GM21737 (cell line): Measurements from ENCODE around the gene FUCA1.
"Not testable (repeated sequence)": the region's sequence is repeated elsewhere in the genome, so short reads cannot be mapped to it uniquely, and the experiment has no call there.

Experiments
- ATAC-seq: cut with Tn5 transposase; IDR thresholded peaks from one replicate; pipeline ENCODE4 v1.9.1; 2021; ENCODE audit warnings: mild to moderate bottlenecking, moderate library complexity; ENCODE audit not compliant: unreplicated experiment

The FUCA1 gene

GRCh38 chr1:23896491-23896890 lies 28.4 kb upstream of the FUCA1 start:
- ATAC-seq: no peak

DNA sequence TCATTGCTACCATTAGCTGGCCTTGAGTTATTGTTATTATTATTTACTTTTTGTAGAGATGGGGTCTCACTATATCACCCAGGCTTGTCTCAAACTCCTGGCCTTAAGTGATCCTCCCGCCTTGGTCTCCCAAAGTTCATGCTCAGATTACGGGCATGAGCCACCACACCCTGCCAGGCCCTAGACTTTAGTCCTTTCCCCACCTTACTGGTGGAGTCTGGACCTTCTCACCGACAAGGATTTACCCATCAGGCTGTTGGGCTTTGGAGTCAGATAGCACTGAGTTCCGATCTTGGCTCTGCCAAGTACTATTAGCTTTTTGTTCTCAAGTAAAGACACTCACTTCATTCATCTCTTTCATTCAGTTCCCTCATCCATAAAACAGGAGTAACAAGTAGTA lies 27.9 kb upstream of the FUCA1 start:
- no peak for ATAC-seq

DNA sequence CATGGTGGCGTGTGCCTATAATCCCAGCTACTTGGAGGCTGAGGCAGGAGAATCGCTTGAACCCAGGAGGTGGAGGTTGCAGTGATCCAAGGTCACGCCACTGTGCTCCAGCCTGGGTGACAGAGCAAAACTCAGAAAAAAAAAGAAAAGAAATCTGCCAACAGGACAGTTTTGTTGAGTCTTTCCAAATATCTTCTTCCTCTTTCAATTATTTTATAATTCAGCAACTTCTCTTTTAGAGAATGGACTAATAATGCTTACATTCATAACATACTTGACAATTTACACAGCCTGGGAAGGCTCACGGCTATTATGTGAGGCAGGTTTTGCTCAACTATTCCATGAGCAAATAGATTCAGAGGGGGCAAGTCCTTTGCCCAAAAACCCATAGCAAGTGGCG lies 27.0 kb upstream of the FUCA1 start:
- no peak for ATAC-seq

DNA sequence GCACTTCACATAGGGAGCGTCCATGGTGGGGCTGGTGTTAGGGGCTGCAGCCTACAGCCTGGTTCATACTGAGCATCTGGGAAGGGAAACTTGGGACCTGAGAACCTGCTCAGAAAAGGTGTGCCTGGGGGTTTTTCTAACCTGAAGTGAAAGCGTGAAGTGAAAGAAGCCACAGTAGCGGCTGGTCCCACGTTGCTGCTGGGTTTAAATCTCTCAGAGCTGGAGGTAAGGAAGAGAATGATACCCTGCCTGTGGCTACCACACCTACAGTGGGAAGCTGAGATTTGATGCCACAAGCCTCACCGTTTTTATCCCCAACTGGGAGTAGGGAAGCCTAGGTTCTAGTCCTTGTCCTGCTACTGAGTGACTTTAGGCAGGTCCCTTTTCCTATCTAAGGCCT lies 21.0 kb upstream of the FUCA1 start:
- ATAC-seq: no peak

DNA sequence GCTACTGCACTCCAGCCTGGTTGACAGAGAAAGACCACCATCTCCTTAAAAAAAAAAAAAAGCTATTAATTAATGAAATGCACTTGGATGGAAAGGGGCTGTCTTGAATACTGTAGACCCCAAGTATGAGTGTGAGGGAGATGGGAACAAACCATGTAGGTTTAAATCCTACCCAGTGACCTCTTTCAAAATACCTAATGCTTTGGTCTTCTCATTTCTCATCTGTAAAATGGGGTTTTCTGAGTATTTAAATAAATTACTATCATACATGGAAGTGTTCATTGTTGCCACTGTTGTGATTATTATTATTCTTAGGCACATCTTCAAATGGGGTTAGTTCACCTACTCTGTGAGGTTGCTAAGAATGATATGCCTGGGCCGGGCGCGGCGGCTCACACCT lies 17.1 kb upstream of the FUCA1 start:
- ATAC-seq: no peak

DNA sequence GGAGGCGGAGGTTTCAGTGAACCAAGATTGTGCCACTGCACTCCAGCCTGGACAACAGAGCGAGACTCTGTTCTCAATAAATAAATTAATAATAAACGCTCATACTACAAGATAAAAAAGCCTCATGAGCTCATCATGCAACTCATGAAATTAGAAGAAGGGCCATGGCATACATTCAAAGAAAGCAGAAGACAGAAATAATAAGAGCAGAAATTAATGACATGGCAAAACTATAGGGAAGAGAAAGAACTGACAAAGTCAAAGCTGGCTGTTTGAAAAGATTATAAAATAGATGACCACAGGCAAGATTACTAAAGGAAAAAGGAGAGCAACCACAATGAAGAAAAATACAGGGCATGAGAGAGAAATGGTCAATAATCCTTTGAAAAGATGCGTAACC lies 14.7 kb upstream of the FUCA1 start:
- ATAC-seq: no peak

DNA sequence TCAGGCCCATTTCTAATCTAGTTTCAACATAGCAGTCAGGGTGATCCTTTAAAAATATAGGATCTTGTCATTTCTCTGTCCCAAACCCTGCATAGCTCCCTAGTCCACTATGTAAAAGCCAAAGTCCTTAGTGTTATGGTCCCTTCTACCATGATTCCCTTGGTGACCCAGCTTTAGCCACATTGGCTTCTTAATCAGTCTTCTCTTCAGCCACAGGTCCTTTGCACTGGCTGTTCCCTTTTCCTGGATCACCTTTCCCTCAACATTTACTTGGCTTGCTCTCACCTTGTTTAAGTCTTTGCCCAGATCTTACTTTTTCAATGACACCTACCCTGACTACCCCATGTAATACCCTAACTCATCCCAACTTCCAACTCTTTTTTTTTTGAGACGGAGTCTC lies 11.7 kb upstream of the FUCA1 start:
- no peak for ATAC-seq

- no peak for ATAC-seq
These were observed 10.6 kb upstream of the FUCA1 start for GRCh38 chr1:23878668-23879067.

DNA sequence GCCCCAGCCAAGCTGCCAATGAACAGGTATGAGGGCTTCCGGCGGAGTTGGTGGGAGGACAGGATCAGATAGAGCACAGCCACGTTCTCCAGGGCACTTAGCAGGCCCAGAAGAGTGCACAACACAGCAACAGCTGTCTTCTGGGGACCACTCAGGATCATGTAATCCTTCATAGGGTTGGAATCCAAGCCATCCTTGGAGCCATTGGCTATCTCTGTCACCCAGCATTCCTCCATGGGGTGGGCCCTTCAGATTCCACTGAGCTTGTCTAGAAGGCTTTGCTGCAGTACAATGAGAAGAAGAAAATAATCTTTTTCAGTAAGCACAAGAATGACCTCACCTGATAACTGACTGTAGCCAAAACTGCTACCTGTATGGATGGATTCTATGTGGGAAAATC lies 7.3 kb upstream of the FUCA1 start:
- ATAC-seq: no peak

DNA sequence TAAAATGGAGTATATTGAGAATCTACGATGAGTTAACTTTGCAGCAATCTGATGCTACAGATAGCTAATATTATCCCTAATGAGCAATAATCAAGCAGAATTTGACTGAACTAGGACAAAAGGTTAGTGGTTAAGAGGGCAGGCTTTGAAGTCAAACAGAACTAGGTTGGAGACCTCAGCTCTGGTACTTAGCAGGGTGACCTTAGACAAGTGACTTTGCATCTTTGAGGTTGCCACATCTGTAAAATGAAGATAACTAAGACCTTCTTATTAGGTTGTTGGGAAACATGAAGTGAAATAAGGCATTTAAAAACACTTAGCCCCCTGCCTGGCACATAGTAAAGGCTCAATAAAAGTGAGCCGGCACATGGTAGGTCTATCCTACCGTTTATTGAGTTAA lies 4.3 kb upstream of the FUCA1 start:
- ATAC-seq: no peak

- no peak for ATAC-seq
These were observed 961 bp upstream of the FUCA1 start for GRCh38 chr1:23869051-23869450.

DNA sequence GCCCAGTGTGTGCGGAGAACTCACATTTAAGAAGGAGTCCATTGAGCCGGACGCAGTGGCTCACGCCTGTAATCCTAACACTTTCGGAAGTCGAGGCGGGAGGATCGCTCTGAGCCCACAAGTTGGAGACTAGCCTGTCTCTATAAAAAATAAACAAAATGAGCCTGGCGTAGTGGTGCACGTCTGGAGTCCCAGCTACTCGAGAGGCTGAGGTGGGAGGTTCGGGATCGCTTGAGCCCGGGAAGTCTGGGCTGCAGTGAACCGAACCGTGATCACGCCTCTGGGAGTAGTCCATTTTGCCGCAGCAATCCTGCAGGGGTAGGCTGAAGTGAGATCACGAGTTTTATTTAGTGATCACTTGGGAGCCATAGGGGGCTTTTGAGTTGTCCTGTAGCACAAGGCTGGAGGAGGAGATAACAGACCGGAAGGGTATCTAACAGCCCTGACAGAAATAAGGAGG lies 497 bp upstream of the FUCA1 start:
- no peak for ATAC-seq

DNA sequence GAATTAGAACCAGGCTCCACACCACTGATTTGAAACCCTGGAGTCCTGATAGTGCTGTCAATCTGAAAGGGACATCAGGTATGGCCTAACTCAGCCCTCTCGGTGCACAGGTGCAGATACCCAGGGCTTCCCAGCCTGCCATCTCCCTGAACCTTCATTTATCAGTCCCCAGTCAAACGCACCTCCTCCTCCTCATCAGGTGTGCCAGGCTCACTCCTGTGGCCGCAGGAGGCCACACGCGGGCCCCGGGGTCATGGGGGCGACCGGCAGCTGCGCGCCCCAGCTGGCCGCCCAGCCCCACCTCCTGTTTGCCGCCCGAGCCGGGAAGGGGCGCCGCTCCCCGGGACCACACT lies 572 bp downstream of the FUCA1 start:
- ATAC-seq: no peak

- ATAC-seq: no peak
These were observed 2.6 kb downstream of the FUCA1 start for GRCh38 chr1:23865543-23865930.

GRCh38 chr1:23864801-23865542 lies 3.1 kb downstream of the FUCA1 start:
- ATAC-seq: no peak

- no peak for ATAC-seq
These were observed 5.5 kb downstream of the FUCA1 start for GRCh38 chr1:23862640-23863039.

- ATAC-seq: no peak
These were observed 13.5 kb downstream of the FUCA1 start for GRCh38 chr1:23854568-23854967.

GRCh38 chr1:23853124-23853523 lies 15.0 kb downstream of the FUCA1 start:
- ATAC-seq: not testable (repeated sequence)

DNA sequence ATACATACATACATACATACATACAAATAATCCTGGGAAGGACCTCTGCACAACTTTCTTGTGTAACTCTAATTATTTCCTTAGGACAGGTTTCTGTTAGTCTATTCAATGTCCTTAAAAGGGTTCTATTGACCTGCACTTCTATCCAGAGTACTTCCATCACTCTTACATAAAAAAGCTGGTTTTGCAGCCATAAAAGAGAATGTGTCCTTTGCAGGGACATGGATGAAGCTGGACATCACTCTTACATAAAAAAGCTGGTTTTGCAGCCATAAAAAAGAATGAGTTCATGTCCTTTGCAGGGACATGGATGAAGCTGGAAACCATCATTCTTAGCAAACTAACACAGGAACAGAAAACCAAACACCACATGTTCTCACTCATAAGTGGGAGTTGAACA lies 16.7 kb downstream of the FUCA1 start:
- ATAC-seq: not testable (repeated sequence)

- no peak for ATAC-seq
These were observed 19.1 kb downstream of the FUCA1 start for GRCh38 chr1:23848673-23849616.

- ATAC-seq: not testable (repeated sequence)
These were observed 20.5 kb downstream of the FUCA1 start for GRCh38 chr1:23847482-23848095.

DNA sequence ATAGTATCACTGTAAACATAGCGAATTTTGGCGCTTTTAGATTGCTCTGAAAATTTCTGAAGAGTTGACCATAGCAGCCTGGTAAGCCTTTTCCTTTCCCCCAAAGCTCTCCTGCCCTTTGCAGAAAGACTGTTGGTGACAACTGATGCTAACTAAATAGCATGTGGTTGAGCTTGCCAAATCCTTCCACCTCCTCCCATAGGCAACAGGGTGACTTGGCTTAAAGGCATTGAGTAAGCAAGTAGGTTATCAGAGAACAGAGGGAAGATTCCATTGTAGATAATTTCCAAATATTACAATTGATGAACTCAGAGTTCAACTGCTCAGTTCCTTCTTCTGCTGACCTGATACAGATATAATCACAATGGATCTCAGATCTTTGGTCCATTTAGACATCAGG lies 22.9 kb downstream of the FUCA1 start:
- ATAC-seq: no peak
